G401 (cell line): Measurements from ENCODE around the gene RNF40. TPM values are rescaled to one million over a fixed set of nuclear protein-coding genes. Genes with fewer than 3 reads are reported as not detected.

ENCODE experiments used
- DNase-seq: peaks from one replicate; pipeline ENCODE4 v3.0.0-alpha.2; 2015; ENCODE audit warnings: low spot score
- in situ Hi-C: cut with HindIII; loops from 2 replicates; pipeline ENCODE4 v1.10.0; 2016; ENCODE audit warnings: low sequenced_read_pairs, mixed read lengths
- total RNA-seq: library from RNA; depleted of rRNA; stranded (reverse); fragments of >200 nt; shearing (Covaris generic); gene quantifications from 2 replicates; pipeline ENCODE4 v1.2.3, GENCODE V29; 2014; rRNA removed

Gene RNF40
- 136 and 189 TPM in 2 replicates for total RNA-seq

- in situ Hi-C loops: no loop called here
- DNase-seq: peak; percentile 99
Observed at GRCh38 chr16:30761928-30762902, at the start of gene RNF40, which contains the start of gene CFAP119. Gene RNF40, plus strand, starts transcription at chr16:30762322. Its CDS starts 224 bp downstream, at chr16:30762546. Gene CFAP119, minus strand, starts transcription at chr16:30762062. Its CDS starts 314 bp downstream, at chr16:30761748.

DNA sequence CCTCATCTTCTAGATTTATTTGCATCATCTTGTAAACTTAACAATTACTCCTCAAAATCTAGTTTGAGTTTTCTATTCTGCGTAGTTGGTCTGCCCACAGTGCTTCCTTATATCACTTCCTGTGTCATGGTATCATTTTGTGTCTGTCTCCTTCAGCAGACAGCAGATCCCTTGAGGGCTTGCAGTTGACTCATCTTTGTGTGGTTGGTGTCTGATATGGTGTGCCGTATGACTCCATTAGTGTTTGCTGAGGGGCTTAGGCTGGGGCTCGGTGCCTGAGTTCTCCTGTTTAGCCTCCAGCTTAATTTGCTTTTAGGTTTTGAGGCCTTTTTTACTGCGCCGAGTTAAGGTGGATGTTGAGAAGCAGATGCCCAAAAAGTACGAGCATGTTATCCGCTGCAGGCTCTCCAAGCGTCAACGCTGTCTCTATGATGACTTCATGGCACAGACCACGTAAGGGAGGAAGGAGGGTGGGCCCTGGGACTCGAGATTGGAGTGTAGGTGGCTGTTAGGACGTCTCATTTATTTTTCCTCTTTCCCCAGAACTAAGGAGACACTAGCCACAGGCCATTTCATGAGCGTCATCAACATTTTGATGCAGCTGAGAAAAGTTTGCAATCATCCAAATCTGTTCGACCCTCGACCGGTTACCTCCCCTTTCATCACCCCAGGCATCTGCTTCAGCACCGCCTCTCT is 46.2 kb upstream of the RNF40 start:
- DNase-seq: no peak
- in situ Hi-C loops: no loop called here

- in situ Hi-C loops: no loop called here
- DNase-seq: no peak
Observed at GRCh38 chr16:30720086-30720485, 42.0 kb upstream of the RNF40 start.

DNA sequence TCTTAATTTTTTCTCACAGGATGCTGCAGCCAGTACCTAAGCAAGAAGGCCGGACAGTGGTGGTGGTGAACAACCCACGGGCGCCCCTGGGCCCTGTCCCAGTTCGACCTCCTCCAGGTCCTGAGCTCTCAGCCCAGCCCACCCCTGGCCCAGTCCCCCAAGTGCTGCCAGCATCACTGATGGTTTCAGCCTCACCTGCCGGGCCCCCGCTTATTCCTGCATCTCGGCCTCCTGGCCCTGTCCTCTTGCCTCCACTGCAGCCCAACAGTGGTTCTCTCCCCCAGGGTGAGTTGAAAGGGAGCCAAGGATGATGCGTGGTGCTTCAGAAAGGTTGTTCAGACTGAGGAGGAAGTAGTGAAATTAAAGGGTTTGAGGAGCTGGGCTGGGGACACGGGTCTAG is 41.4 kb upstream of the RNF40 start:
- in situ Hi-C loops: no loop called here

DNA sequence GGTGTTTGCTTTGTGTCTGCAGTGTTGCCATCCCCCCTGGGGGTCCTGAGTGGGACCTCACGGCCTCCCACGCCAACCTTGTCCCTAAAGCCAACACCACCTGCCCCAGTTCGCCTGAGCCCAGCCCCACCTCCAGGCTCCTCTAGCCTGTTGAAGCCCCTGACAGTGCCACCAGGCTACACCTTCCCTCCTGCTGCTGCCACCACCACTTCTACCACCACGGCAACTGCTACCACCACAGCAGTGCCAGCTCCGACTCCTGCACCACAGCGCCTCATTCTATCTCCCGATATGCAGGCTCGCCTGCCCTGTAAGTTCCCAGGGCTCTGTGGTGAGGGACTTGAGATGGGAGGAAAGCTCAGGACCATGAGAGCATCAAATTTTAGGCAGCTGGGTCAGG is 41.0 kb upstream of the RNF40 start:
- in situ Hi-C loops: no loop called here
- DNase-seq: no peak

More for the DNA sequence above, 41.4 kb upstream of the RNF40 start:
- DNase-seq: no peak

GRCh38 chr16:30721606-30722005 is 40.5 kb upstream of the RNF40 start:
- peak; percentile 23 for DNase-seq
- in situ Hi-C loops: no loop called here

GRCh38 chr16:30722443-30722842 is 39.7 kb upstream of the RNF40 start:
- DNase-seq: no peak
- in situ Hi-C loops: no loop called here

- DNase-seq: no peak
- in situ Hi-C loops: no loop called here
Observed at GRCh38 chr16:30722916-30723315, 39.2 kb upstream of the RNF40 start.

- peak; percentile 91 for DNase-seq
- in situ Hi-C loops: no loop called here
Observed at GRCh38 chr16:30723725-30724355, 38.3 kb upstream of the RNF40 start.

DNA sequence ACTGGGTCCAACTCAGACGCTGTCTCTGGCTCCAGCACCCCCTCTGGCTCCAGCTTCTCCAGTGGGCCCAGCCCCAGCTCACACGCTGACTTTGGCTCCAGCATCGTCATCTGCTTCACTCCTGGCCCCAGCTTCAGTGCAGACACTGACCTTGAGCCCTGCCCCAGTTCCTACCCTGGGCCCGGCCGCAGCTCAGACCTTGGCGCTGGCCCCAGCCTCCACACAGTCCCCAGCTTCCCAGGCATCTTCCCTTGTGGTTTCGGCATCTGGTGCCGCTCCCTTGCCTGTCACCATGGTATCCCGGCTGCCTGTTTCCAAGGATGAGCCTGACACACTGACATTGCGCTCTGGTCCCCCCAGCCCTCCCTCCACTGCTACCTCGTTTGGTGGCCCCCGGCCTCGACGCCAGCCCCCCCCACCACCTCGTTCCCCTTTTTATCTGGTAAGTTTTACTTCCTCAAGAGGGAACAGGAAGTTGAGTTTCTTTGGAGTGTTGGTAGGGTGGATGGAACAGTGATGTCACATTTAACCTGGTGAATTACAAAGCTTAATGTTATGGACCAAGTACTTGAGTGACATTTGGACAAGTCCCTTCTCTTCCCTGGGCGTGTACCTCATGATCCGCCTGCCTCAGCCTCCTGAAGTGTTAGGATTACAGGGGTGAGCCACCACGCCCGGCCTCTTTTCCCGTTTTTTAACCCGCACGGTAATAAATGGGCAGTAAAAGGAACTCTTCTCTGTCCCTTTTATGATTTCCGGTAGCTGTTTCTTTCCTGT is 37.3 kb upstream of the RNF40 start:
- in situ Hi-C loops: no loop called here
- no peak for DNase-seq

DNA sequence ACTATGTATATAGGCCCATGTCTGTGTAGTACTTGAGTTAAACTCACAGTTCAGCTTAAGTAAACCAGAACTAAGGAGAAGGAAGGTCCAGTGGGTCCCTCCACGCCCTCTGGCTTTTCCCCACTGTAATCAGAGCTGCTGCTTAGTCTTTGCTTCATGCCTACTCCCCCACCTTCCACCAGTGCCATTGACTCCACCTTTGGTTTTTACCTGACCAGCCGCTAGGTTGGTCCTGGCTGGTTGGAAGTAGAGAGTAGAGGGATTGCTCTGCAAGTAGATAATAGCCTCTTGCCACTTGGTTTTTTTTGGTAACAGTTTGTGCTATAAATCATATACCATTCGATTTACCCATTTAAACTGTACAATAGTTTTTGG is 36.7 kb upstream of the RNF40 start:
- in situ Hi-C loops: no loop called here

DNA sequence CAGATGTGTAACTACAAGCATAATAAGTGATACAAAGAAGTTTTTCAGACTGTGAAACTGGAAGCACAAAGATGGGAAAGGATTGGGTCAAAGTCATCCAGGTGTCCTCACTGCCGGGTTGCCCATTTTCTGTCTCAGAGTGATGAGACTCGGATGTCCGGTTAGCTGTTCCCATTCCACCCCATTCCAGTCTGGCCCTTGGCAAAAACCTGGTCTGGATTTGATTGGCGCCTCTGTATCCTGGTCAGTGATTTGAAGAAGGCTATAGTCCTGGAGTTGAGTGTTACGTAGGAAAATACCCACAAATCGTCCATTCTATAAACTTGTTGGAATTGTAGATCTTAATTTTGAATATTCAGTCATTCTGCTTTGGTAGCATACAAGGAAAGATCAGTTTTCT is 33.8 kb upstream of the RNF40 start:
- in situ Hi-C loops: no loop called here
- no peak for DNase-seq

More for the DNA sequence above, 36.7 kb upstream of the RNF40 start:
- no peak for DNase-seq

DNA sequence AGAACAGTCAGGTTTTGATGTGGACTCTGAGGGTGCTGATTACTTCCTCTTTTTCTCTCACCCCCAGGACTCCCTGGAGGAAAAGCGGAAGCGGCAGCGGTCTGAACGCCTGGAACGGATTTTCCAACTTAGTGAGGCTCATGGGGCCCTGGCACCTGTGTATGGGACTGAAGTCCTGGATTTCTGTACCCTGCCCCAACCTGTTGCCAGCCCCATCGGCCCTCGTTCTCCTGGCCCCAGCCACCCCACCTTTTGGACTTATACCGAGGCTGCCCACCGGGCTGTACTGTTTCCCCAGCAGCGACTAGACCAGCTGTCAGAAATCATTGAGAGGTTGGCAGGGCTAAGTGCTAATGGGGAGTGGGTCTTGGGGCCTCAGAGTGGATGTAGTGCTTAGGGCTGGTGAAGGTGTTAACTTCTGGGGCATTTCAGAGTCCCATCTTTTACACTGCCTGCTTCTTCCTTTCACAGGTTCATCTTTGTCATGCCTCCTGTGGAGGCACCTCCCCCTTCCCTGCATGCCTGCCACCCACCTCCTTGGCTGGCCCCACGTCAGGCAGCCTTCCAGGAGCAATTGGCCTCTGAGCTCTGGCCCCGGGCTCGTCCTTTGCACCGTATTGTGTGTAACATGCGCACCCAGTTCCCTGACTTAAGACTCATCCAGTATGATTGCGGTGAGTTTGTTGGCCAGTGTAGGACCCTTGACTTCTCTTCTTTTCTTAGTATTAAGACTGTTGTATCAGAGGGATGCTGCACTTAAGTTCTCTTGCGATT is 33.0 kb upstream of the RNF40 start:
- DNase-seq: no peak
- in situ Hi-C loops: no loop called here

GRCh38 chr16:30731411-30731810 is 30.7 kb upstream of the RNF40 start:
- in situ Hi-C loops: no loop called here
- no peak for DNase-seq

GRCh38 chr16:30736995-30737793 is 24.9 kb upstream of the RNF40 start:
- DNase-seq: no peak
- in situ Hi-C loops: no loop called here

DNA sequence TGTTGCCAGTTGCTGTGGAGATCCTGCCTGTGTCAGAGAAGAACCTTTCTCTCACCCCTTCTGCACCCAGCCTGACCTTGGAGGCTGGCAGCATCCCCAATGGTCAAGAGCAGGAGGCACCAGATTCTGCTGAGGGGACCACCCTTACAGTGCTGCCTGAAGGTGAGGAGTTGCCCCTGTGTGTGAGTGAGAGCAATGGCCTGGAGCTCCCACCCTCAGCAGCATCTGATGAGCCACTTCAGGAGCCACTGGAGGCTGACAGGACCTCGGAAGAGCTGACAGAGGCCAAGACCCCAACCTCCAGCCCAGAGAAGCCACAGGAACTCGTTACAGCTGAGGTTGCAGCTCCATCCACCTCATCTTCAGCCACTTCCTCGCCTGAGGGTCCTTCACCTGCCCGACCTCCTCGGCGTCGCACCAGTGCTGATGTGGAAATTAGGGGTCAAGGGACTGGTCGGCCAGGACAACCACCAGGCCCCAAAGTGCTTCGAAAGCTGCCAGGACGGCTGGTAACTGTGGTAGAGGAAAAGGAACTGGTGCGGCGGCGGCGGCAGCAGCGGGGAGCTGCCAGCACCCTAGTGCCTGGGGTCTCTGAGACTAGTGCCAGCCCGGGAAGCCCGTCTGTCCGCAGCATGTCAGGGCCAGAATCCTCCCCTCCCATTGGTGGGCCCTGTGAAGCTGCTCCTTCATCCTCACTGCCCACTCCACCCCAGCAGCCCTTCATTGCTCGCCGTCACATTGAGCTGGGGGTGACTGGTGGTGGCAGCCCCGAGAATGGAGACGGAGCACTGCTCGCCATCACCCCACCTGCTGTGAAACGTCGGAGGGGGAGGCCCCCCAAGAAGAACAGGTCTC is 24.1 kb upstream of the RNF40 start:
- in situ Hi-C loops: no loop called here
- DNase-seq: no peak
